Loucy (cell line): ENCODE data around the gene SLC12A4.
"Not testable (repeated sequence)": the region's sequence is repeated elsewhere in the genome, so short reads cannot be mapped to it uniquely, and the experiment has no call there.

Experiments
- H2AFZ ChIP-seq: fragments of 200-600 bp; sonication (generic); 2 replicates; pipeline ENCODE4 v1.6.0; 2016; ENCODE audit warnings: antibody characterized with exemption, mild to moderate bottlenecking, low read length, moderate library complexity
- H3F3A ChIP-seq: fragments of 200-600 bp; 2 replicates; pipeline ENCODE4 v1.6.0; 2016; ENCODE audit warnings: antibody characterized with exemption, low read depth, mild to moderate bottlenecking
- H3K27me3 ChIP-seq: fragments of 200-600 bp; sonication (generic); 2 replicates; pipeline ENCODE4 v1.6.1; 2014; ENCODE audit warnings: low read length, mild to moderate bottlenecking; ENCODE audit not compliant: insufficient read depth, poor library complexity, severe bottlenecking
- H3K36me3 ChIP-seq: fragments of 200-600 bp; sonication (generic); 2 replicates; pipeline ENCODE4 v1.6.1; 2016; ENCODE audit warnings: low read length; ENCODE audit not compliant: insufficient read depth
- H3K4me1 ChIP-seq: fragments of 200-600 bp; sonication (generic); 2 replicates; pipeline ENCODE4 v1.5.1; 2014; ENCODE audit warnings: low read length, mild to moderate bottlenecking; ENCODE audit not compliant: insufficient read depth, poor library complexity, severe bottlenecking
- H3K4me2 ChIP-seq: fragments of 200-600 bp; sonication (generic); 2 replicates; pipeline ENCODE4 v1.6.0; 2014; ENCODE audit warnings: antibody characterized with exemption, low read length, low read depth, mild to moderate bottlenecking; ENCODE audit not compliant: poor library complexity, severe bottlenecking
- H3K4me3 ChIP-seq: fragments of 200-600 bp; sonication (generic); 2 replicates; pipeline ENCODE4 v1.5.1; 2014; ENCODE audit warnings: low read length, mild to moderate bottlenecking, mixed read lengths; ENCODE audit not compliant: poor library complexity, severe bottlenecking
- H3K79me2 ChIP-seq: fragments of 200-600 bp; sonication (generic); 2 replicates; pipeline ENCODE4 v1.6.1; 2014; ENCODE audit warnings: low read length; ENCODE audit not compliant: insufficient read depth
- H3K9ac ChIP-seq: fragments of 200-600 bp; sonication (generic); 2 replicates; pipeline ENCODE4 v1.6.0; 2014; ENCODE audit warnings: mild to moderate bottlenecking, low read depth, low read length, moderate library complexity; ENCODE audit not compliant: poor library complexity, severe bottlenecking
- H3K9me2 ChIP-seq: fragments of 200-600 bp; sonication (generic); replicated peaks from 2 replicates; pipeline ENCODE4 v1.6.1; 2016; ENCODE audit warnings: low read depth, low read length, mixed read lengths
- H3K9me3 ChIP-seq: fragments of 200-600 bp; sonication (generic); 2 replicates; pipeline ENCODE4 v1.6.1; 2014; ENCODE audit warnings: mild to moderate bottlenecking, antibody characterized with exemption, low read length, low read depth; ENCODE audit not compliant: insufficient read depth
- H4K20me1 ChIP-seq: fragments of 200-600 bp; sonication (generic); 2 replicates; pipeline ENCODE4 v1.6.0; 2014; ENCODE audit warnings: antibody characterized with exemption, low read length, mild to moderate bottlenecking; ENCODE audit not compliant: insufficient read depth, poor library complexity, severe bottlenecking
- CTCF ChIP-seq: fragments of 200-600 bp; sonication (generic); conservative IDR thresholded peaks from 2 replicates; pipeline ENCODE4 v1.5.1; 2014; ENCODE audit warnings: mild to moderate bottlenecking, antibody characterized with exemption, low read length
- EZH2phosphoT487 ChIP-seq: fragments of 200-600 bp; IDR thresholded peaks from 2 replicates; pipeline ENCODE4 v1.6.1; 2018; ENCODE audit warnings: antibody characterized with exemption, mild to moderate bottlenecking, moderate library complexity, borderline replicate concordance

SLC12A4 gene

DNA sequence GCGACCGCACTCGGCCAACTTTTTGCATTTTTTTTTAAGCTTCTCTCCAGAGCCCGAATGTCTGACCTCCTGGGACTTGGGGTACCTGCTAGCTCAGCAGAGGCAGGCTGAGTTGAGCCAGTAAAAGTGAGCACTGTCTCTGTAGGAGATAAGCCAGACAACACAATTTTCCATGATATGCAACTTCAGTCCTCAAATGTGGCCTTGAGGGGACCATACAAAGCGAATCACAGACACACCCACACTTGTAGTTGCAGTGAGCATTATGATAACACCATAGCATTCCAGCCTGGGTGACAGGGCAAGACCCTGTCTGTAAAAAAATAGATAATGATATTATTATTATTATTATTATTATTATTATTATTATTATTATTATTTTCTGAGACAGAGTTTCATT, 28.2 kb upstream of the SLC12A4 start:
- TF ChIP-seq CTCF = no peak
- H3K9ac ChIP-seq = no peak overlapping the region
- no peak overlapping the region for H3K4me2 ChIP-seq
- no peaks in the 10 kb centered on the region for H3K9me3 ChIP-seq
- H3K9me2 ChIP-seq = no peaks in the 10 kb centered on the region
- H3F3A ChIP-seq = peaks cover 11% of the 10 kb centered on the region; the same call in 1 of the 2 replicates
- no peaks in the 10 kb centered on the region for H3K27me3 ChIP-seq
- no peak overlapping the region for H3K4me3 ChIP-seq
- H3K4me1 ChIP-seq = peaks cover 25% of the 10 kb centered on the region
- no peak overlapping the region for H2AFZ ChIP-seq
- no peaks in the 10 kb centered on the region for H3K79me2 ChIP-seq
- no peaks in the 10 kb centered on the region for H4K20me1 ChIP-seq
- no peaks in the 10 kb centered on the region for H3K36me3 ChIP-seq

- Histone ChIP-seq H3F3A (peaks cover 11% of the 10 kb centered on the region; the same call in 1 of the 2 replicates), H3K4me3 (no peak overlapping the region), H4K20me1 (no peaks in the 10 kb centered on the region), H3K4me2 (no peak overlapping the region), H3K9ac (no peak overlapping the region), H3K27me3 (no peaks in the 10 kb centered on the region), H3K79me2 (no peaks in the 10 kb centered on the region), H2AFZ (no peak overlapping the region), H3K4me1 (peaks cover 22% of the 10 kb centered on the region), H3K9me2 (no peaks in the 10 kb centered on the region), H3K36me3 (no peaks in the 10 kb centered on the region), H3K9me3 (no peaks in the 10 kb centered on the region)
- TF ChIP-seq EZH2phosphoT487 (no peak), CTCF (no peak)
Observed at GRCh38 chr16:67995423-67995822, 27.0 kb upstream of the SLC12A4 start.

- H3F3A ChIP-seq, H3K9me2 ChIP-seq, H3K9me3 ChIP-seq, H3K4me1 ChIP-seq, H3K4me3 ChIP-seq, H3K27me3 ChIP-seq, H3K79me2 ChIP-seq, H2AFZ ChIP-seq, H4K20me1 ChIP-seq, H3K36me3 ChIP-seq: not testable (repeated sequence)
- H3K9ac ChIP-seq = peak overlapping the region; percentile 61
- H3K4me2 ChIP-seq = peak overlapping the region; percentile 51
Observed at GRCh38 chr16:67994040-67994408, 25.6 kb upstream of the SLC12A4 start.

DNA sequence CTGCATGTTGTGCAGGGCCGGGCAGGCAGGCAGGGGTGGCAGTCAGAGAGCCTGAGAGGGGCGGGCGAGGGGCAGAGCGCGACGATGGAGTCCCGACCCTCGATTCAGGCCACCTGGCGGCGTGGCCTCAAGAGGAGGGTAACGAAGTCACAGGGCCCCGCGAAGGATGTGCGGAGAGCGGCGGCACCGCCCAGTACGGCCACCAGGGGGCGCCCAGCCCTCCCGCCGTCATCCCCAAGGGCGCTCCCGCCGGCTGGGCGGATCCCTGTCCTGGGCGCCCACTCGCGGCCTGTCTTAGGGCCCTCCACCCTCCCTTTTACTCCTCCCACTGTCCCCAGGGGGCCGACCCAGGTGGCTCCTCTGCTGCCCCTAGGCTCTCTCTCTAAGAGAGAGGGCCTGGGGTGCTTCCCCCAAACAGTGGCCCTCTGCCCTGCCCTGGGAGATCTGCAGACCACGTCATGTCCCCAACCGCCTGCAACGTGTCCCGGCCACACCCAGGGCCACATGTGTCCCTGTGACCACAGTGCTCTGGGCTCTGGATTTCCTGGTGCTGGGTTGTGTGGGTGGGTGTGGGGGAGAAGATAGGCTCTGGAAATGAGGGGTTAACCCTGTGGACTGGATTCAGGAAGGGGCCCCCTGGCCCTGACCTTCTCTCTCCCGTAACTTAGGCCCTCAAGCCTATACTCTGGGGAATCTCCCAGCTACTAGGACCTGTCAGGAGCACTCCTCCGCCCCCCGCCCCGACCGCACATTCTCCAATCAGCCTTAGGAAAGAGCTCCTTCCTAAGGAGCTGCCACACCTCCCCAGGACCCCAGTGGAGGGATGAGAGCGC, 25.0 kb upstream of the SLC12A4 start:
- H3K4me2 ChIP-seq = peak overlapping the region; percentile 51
- H3K27me3 ChIP-seq = no peaks in the 10 kb centered on the region
- H3F3A ChIP-seq = no peaks in the 10 kb centered on the region
- no peaks in the 10 kb centered on the region for H3K9me2 ChIP-seq
- H3K79me2 ChIP-seq = no peaks in the 10 kb centered on the region
- peaks cover 7% of the 10 kb centered on the region for H3K4me1 ChIP-seq
- no peaks in the 10 kb centered on the region for H4K20me1 ChIP-seq
- H3K36me3 ChIP-seq = no peaks in the 10 kb centered on the region
- peak; percentile 86 for TF ChIP-seq CTCF
- TF ChIP-seq EZH2phosphoT487 = no peak
- no peaks in the 10 kb centered on the region for H3K9me3 ChIP-seq
- peak overlapping the region; percentile 7 for H3K4me3 ChIP-seq
- H3K9ac ChIP-seq = peak overlapping the region; percentile 61
- H2AFZ ChIP-seq = peak overlapping the region; percentile 83
